NCI-H1105 (cell line): ENCODE results near the gene WDR76.
"Not testable (repeated sequence)": the region's sequence is repeated elsewhere in the genome, so short reads cannot be mapped to it uniquely, and the experiment has no call there.

ENCODE experiments used
- DNase-seq: peaks from one replicate; lab custom pipeline; 2025; lab: John Stamatoyannopoulos, UW

WDR76 gene

GRCh38 chr15:43821505-43821904 lies 5.3 kb upstream of the WDR76 start:
- no peak for DNase-seq

DNA sequence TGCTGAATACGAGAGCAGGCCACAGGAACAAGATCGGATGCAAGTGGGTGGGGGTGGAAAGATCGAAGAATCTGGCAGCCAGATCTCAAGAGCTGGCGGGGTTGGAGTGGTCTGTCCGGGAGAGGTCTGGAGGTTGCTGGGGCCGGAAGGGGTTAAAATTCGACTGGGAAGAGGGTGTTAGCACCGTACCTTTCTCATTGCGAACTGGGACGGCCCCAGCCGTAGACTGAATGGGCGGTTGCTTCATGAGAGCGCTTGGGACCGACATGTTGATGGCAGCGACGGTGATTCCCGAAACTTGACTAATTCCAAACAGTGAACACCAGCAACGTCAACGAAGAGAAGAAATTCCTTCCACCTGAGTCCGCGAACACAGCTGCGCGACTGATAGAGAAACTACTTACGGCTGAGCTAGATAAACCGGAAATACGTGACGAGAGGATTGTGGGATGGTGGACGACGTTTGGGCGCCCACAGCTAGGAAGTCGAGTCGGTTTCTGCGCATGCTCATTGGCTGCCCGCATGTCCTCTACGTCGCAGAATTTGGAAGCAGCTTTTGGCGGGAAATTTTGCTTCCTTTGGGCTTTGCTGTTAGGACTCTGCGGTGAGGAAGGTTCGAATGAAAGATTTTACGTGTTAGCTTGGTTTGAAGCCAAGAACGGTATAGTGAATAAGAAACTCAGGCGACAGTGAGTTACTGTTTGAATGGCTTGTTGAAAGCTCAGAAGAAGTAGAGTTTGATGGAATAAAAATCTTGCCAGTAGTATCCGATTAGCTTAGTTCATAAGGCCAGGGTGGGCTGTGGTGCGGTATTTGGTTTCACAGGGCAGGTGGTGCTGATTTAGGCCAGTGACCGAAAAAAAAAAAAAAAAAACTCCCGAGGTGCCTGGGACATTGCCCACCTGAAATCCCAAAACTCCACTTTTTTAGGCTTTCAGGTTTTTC lies 2.2 kb upstream of the WDR76 start, which contains the start of gene MFAP1:
TSS of gene MFAP1 (minus strand) at position 389 of the 945 bp plus-strand sequence. CDS start at position 268, 121 bp downstream.
- DNase-seq = peak; percentile 91

- not testable (repeated sequence) for DNase-seq
These were observed 1.5 kb upstream of the WDR76 start for GRCh38 chr15:43825305-43825704.

DNA sequence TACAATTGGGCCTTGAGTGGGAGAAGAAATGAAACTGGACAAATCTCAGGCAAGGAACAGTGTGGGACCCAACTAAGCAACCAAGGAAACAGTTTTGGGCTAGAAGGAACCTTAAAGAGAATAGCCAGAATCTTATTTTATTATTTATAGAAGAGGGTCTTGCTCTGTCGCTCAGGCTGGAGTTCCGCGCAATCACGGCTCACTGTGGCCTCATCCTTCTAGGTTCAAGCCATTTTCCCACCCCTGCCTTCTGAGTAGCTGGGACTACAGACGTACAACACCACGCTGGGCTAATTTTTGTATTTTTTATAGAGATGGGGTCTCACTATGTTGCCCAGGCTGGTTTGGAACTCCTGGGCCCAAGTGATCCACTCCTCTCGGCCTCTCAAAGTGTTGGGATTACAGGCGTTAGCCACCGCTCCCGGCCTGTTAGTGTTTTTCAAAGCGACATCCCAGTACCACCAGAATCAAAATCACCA lies 734 bp upstream of the WDR76 start:
- DNase-seq = no peak

- DNase-seq = no peak
These were observed 1.4 kb downstream of the WDR76 start for GRCh38 chr15:43828061-43828657.

DNA sequence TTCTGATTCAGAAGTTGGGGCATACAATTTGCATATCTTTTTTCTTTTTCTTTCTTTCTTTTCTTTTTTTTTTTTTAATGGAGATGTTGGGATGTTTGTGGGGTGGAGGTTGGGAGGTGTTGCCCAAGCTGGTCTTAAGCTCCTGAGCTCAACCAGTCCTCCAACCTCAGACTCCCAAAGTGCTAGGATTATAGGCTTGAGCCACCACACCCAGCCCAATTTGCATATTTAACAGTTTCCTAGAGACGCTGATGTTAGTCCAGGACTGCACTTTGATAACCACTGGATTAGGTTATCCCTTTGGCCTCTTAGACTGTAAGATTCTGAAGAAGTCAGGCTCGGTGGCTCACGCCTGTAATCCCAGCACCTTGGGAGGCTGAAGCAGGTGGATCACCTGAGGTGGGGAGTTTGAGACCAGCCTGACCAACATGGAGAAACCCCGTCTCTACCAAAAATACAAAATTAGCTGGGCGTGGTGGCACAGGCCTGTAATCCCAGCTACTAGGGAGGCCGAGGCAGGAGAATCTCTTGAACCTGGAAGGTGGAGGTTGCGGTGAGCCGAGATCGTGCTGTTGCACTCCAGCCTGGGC lies 3.2 kb downstream of the WDR76 start:
- not testable (repeated sequence) for DNase-seq

DNA sequence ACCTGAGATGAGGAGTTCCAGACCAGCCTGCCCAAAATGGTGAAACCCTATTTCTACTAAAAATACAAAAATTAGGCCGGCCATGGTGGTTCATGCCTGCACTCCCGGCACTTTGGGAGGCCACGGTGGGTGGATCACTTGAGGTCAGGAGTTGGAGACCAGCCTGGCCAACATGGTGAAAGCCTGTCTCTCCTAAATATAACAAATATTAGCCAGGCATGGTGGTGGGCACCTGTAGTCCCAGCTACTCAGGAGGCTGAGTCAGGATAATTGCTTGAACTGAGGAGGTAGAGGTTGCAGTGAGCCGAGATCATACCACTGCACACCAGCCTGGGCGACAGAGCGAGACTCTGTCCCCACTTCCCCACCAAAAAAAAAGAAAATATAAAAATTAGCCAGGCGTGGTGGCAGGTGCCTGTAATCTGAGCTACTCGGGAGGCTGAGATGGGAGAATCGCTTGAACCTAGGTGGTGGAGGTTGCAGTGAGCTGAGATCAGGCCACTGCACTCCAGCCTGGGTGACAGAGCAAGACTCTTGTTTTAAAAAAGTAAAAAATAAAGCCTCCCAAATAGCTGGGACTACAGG lies 4.0 kb downstream of the WDR76 start:
- not testable (repeated sequence) for DNase-seq

DNA sequence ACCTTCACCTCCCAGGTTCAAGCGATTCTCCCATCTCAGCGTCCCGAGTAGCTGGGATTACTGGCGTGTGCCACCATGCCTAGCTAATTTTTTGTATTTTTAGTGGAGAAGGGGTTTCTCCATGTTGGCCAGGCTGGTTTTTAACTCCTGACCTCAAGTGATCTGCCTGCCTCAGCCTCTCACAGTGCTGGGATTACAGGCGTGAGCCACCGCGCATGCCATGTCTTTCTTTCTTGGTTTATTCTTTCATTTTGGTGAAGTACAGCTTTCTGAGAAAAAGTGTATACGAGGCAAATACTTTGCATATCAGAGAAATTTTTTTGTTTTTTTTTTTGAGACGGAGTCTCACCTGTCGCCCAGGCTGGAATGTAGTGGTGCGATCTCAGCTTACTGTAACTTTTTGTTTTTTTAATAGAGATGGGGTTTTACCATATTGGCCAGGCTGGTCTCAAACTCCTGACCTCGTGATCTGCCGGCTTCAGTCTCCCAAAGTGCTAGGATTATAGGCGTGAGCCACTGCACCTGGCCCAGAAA lies 4.8 kb downstream of the WDR76 start:
- not testable (repeated sequence) for DNase-seq

GRCh38 chr15:43832485-43832884 lies 5.7 kb downstream of the WDR76 start:
- DNase-seq = not testable (repeated sequence)

DNA sequence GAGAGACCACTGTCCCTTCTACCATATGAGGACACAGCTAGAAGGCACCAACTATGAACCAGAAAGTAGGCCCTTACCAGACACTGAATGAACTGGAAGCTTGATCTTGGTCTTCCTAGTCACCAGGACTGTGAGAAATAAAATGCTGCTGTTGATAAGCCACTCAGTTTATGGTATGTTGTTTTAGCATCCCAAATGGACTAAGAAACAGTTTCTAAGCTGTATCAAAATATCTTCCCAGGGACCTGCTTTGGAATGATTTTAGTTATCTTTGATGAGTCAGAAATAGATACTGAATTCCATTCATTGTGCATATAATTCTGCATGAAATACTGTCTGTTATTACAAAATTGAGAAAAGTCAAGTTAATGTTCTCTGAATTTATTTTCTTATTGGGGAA lies 18.6 kb downstream of the WDR76 start:
- no peak for DNase-seq

DNA sequence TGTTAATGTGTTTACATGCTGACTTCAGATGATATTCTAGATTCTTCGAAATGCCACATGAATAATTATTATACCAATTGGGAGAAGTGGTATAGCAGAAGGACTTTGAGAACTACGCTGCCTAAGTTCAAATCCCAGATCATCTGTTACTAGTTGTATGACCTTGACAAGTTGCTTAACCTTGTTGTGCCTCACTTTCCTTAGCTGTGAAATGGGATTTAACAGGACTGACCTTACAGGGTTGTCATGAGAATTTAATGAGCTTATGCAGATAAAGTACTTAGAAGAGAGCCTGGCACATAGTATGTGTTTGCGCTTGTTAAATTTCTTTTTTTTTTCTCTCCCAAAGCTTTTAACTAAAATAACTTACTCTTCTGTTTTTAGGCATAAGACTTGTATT lies 24.4 kb downstream of the WDR76 start:
- no peak for DNase-seq

DNA sequence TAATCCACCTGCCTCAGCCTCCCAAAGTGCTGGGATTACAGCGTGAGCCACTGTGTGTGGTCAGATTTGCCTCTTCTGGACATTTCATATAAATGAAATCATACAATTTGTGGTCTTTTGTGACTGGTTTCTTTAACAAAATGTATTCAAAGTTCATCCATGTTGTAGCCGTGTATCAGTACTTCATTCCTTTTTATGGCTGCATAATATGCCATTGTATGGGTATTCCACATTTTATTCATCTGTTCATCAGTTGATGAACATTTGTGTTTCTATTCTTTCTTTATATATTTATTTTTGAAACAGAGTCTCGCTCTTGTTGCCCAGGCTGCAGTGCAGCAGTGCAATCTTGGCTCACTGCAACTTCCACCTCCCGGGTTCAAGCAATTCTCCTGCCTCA lies 25.8 kb downstream of the WDR76 start:
- no peak for DNase-seq

- DNase-seq = no peak
These were observed 28.0 kb downstream of the WDR76 start for GRCh38 chr15:43854801-43855200.

DNA sequence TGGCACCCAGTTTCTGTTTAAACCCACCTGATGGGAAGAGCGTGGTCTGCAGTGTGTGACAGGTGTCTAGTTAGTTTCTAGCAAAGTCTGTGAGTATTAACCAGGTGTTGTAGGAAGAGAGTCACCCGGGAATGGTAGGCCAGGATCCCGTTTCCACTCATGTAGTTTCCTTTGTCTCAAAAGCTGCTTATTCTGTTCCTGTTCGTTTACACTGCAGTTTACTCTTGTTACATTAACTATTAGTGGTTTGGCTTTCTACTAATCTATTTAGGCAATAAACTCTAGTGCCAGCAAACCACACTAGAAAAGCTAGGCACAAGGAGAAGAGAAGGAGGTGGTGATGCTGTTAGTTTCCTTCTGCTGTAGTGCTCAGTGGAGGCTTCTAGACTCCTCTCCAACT lies 32.7 kb downstream of the WDR76 start:
- no peak for DNase-seq

DNA sequence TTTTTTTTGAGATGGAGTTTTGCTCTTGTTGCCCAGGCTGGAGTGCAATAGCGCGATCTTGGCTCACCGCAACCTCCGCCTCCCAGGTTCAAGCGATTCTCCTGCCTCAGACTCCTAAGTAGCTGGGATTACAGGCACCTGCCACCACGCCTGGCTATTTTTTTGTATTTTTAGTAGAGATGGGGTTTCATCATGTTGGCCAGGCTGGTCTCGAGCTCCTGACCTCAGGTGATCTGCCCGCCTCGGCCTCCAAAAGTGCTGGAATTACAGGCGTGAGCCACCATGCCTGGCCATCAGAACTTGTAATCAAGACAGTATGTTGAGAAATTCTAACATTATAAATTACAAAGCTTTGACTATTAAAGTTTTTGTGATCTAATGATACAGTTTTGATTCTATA lies 39.8 kb downstream of the WDR76 start:
- not testable (repeated sequence) for DNase-seq

DNA sequence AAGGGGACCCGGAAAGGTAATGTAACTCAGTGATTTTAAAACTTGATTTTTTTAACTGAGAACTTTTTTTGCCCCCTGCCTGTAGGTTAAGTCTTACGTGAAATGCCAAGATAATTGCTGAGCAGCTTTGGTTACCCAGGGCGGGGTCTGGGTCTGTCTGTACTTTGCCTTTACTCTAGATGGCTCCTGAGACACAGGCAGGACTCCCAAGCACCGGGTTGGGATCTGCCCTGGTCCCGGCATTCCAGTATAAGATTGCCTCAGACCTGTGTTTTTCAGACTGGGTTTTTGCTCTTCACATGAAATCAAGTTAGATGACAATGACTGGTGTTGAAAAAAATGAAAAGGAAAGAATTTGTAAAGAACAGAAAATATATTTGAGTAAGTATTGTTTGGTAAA lies 40.3 kb downstream of the WDR76 start:
- no peak for DNase-seq

DNA sequence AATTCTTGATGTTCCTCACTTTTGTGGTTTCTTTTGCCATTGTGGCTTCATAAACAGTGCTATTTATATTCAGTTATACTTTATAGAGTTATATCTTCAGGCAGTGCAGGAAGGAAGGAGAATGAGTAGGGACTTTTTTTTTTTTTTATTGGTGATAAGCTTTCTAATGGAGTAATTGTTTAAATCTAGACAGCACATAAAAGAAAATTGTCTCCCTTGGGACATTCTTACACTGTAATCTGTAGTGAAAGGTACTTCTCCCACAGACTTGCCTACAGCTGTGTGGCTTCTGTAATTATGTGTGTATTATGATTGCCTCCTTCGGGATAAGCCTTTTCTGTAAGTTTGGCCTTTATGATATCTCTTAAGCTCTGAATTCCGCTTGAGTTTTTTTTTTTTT lies 41.6 kb downstream of the WDR76 start:
- DNase-seq = no peak

DNA sequence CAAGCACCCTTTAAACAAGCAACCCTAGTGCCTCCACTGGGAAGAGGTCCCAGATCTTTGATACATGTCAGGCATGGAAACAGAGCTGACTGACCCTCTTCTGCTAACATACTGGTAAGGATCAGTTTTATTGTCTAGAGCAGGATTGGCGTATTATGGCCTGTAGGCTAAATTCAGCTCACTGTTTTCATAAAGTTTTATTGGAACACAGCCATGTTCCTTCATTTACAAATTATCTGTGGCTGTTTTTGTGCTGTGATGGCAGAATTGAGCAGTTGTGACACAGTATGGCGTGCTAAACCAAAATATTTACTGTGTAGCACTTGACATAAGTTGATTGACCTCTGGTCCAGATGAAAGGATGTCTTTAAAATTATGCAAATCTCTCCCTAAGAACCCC lies 45.0 kb downstream of the WDR76 start:
- DNase-seq = no peak

- peak; percentile 2 for DNase-seq
These were observed 45.7 kb downstream of the WDR76 start for GRCh38 chr15:43872416-43873020.

- no peak for DNase-seq
These were observed 46.8 kb downstream of the WDR76 start for GRCh38 chr15:43873651-43874050.

DNA sequence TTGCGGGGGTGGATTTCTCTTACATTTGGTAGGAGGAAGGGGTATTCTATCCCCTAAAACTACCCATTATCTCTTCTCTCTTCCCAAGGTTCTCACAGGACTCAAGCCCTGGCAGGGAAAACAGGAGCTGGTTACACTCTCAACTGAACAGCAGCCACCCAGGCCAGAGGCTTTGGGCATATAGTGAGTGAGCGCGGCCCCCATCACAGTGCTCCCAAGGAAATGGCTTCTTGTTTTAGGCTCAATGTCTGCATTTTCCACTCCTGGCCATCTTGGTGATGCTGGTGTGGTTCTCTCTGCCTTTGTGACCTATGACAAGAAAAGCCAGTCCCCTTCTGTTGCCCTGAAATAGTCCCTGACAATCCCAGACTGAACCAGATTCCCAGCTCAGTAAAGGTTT lies 50.1 kb downstream of the WDR76 start:
- DNase-seq = no peak

- no peak for DNase-seq
These were observed 50.6 kb downstream of the WDR76 start for GRCh38 chr15:43877371-43877770.
